ENCODE measurements around the gene RALGDS. TPM values are rescaled to one million over a fixed set of nuclear protein-coding genes. Genes with fewer than 3 reads are reported as not detected.

The RALGDS gene
- total RNA-seq, 6 experiments from 2014 or later: 4.3 to 19.8 (median 5.7) TPM

DNA sequence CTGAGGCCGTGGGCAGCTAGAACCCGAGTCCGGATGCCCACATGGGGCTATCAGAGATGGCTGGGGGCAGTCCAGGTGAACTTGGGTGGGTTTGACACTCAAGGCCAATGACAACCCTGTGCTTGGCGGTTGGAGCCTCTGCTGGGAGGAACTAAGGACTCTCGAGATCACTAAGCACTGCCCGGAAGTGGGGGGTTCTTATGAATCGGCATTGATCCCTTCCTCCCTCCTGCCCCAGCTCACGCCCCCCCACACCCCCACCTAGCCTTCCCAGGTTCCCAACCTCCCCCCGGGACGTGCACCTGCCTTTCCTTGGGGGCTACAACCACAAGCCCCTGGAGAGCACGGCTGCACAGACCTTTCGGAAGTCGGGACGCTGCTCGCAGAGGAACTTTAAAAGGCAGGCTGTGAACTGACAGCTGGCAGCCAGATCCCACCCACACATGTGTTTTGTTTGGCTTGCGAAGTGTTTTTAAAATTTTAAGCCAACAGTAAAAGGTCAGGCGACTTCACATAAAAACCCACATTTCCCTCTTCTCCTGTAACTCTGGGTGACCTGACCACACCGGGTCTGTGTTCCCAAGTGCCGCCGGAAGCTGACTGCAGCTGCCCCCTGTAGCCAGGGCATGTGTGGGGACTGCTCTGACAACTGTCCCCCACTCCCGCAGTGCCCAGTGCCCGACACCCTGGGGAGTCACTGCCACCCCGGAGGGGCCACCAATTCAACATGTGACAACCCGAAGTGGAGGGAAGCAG is 5.1 kb upstream of the RALGDS start:
- Histone ChIP-seq H3K4me3 (peak overlapping the region in 2 of 3 donors; percentile 13 to 16), H3K4me1 (peaks cover 2 to 36% (median 17%) of the 10 kb centered on the region in 4 donors), H3K36me3 (no peaks in the 10 kb centered on the region), H3K27me3 (no peaks in the 10 kb centered on the region), H3K9me3 (no peaks in the 10 kb centered on the region), H3K27ac (peak overlapping the region; percentile 66 to 79 (median 68))
- peak; percentile 15 to 40 (median 28) for ATAC-seq
- intact Hi-C loops (cut with DNase I): no loop called here
- DNase-seq: peak in 2 of 3 donors; percentile 63 to 69
- WGBS (ENCODE audit: insufficient coverage, low coverage, low lambda C conversion rate, missing lambda C conversion rate): 6% methylated on average over 17 of the region's 24 CpGs
- TF ChIP-seq POLR2A (IDR thresholded peaks at IDR 0.05): no peak
- TF ChIP-seq, protein P1, sequence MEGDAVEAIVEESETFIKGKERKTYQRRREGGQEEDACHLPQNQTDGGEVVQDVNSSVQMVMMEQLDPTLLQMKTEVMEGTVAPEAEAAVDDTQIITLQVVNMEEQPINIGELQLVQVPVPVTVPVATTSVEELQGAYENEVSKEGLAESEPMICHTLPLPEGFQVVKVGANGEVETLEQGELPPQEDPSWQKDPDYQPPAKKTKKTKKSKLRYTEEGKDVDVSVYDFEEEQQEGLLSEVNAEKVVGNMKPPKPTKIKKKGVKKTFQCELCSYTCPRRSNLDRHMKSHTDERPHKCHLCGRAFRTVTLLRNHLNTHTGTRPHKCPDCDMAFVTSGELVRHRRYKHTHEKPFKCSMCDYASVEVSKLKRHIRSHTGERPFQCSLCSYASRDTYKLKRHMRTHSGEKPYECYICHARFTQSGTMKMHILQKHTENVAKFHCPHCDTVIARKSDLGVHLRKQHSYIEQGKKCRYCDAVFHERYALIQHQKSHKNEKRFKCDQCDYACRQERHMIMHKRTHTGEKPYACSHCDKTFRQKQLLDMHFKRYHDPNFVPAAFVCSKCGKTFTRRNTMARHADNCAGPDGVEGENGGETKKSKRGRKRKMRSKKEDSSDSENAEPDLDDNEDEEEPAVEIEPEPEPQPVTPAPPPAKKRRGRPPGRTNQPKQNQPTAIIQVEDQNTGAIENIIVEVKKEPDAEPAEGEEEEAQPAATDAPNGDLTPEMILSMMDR (IDR thresholded peaks at IDR 0.05): no peak

DNA sequence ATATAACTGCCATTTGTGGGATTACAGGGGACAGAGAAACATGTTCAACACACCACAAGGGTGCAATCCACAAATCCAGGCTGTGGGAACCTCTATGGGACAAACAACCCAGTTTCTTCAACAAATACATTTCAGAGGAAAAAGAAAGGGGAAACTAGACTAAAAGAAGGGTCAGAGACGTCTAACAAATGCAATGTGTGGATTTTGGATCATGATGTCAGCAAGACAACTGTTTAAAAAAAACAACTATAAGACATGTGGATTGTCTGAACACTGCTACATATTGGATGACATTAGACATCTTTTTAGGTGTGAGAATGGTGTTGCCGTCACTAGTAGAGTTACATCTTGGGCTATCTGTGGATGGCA is 3.9 kb upstream of the RALGDS start:
- ATAC-seq (no peak), DNase-seq (no peak)
- H3K27ac ChIP-seq: no peak overlapping the region
- H3K9me3 ChIP-seq: no peaks in the 10 kb centered on the region
- 94% methylated on average over 2 of the region's 2 CpGs for WGBS (ENCODE audit: insufficient coverage, low coverage, low lambda C conversion rate, missing lambda C conversion rate)
- intact Hi-C loops (cut with DNase I): no loop called here
- no peak overlapping the region for H3K4me3 ChIP-seq
- no peaks in the 10 kb centered on the region for H3K36me3 ChIP-seq
- TF ChIP-seq POLR2A (IDR thresholded peaks at IDR 0.05): no peak
- TF ChIP-seq, protein P1 (IDR thresholded peaks at IDR 0.05): no peak
- no peaks in the 10 kb centered on the region for H3K27me3 ChIP-seq
- H3K4me1 ChIP-seq: peaks cover 2 to 43% (median 17%) of the 10 kb centered on the region in 4 donors

DNA sequence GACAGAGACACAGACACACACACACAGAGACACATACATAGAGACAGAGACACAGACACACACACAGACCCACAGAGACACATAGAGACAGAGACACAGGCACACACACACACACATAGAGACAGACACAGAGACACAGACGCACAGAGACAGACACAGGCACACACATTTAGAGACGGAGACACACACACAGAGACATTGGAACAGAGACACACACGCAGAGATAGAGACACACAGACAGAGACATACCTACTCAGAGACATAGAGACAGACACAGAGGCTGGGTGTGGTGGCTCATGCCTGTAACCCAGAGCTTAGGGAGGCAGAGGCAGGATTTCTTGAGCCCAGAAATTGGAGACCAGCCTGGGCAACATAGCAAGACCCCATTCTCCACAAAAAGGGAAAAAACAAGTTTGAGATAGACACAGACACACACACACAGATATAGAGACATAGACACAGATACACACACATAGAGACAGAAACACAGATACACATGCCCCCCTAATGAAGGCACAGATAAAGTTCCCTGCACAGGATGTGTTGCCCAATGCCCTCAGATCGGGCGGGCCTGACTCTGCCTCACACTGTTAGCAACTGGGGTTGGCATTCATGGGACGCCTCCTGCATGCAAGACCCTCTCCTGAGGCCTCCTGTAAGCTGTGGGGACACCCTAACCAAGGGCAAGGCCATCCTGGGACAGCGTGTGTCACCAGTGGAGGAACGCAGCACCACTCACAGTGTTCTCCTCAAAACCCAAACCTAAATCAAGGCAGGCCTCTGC is 3.3 kb upstream of the RALGDS start:
- DNase-seq (no peak), ATAC-seq (no peak)
- intact Hi-C loops (cut with DNase I): no loop called here
- WGBS (ENCODE audit: insufficient coverage, low coverage, low lambda C conversion rate, missing lambda C conversion rate): 100% methylated on average over 2 of the region's 8 CpGs
- TF ChIP-seq, protein P1 (IDR thresholded peaks at IDR 0.05): no peak
- TF ChIP-seq POLR2A (IDR thresholded peaks at IDR 0.05): no peak
- H3K9me3 ChIP-seq: no peaks in the 10 kb centered on the region
- no peaks in the 10 kb centered on the region for H3K36me3 ChIP-seq
- no peak overlapping the region for H3K27ac ChIP-seq
- no peak overlapping the region for H3K4me3 ChIP-seq
- H3K4me1 ChIP-seq: peaks cover 2 to 46% (median 17%) of the 10 kb centered on the region in 4 donors
- H3K27me3 ChIP-seq: no peaks in the 10 kb centered on the region

DNA sequence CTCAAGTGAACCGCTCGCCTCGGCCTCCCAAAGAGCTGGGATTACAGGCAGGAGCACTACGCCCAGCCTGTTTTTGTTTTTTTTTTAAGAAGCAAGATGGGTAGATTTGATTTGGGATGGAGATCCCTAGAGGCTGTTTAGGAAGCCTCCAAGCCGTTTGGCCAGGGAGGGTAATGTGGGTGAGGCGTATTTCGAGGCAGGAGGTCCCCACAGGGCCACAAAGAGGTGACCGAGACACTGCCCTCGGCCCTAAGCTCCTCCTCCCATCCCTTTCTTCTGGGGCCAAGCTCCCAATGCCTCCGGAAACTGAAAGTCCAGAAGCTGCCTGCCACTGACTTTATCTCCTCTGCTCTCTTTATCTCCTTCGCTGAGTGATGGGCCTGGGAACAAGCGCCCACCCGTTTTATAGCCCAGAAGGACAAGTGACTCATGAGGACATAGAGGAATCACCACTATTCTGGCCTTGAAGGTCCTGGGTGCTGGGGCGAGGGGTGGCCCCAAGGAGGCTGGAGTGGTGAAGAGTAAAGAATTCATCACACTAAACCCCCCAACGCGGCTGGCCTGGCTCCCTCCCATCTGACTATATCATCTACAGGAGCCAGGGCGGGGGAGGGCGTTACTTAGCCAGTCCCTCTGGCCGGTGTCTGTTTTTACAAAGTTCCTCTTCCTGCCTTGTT is 2.0 kb upstream of the RALGDS start:
- WGBS (ENCODE audit: insufficient coverage, low coverage, low lambda C conversion rate, missing lambda C conversion rate): 34% methylated on average over 15 of the region's 19 CpGs
- ATAC-seq: no peak
- intact Hi-C loops (cut with DNase I): no loop called here

More for the DNA sequence above, 2.0 kb upstream of the RALGDS start:
- TF ChIP-seq, protein P1 (IDR thresholded peaks at IDR 0.05): no peak
- no peak for TF ChIP-seq POLR2A (IDR thresholded peaks at IDR 0.05)
- peaks cover 2 to 44% (median 16%) of the 10 kb centered on the region in 4 donors for H3K4me1 ChIP-seq
- no peak for DNase-seq
- no peaks in the 10 kb centered on the region for H3K9me3 ChIP-seq
- no peaks in the 10 kb centered on the region for H3K27me3 ChIP-seq
- H3K27ac ChIP-seq: peak overlapping the region in 2 of 3 donors; percentile 12 to 43
- H3K4me3 ChIP-seq: no peak overlapping the region
- H3K36me3 ChIP-seq: no peaks in the 10 kb centered on the region

All from right lobe of liver (tissue), 6 donors.